IMR-90 (cell line): ENCODE results near the gene TAF10. TPM values are rescaled to one million over a fixed set of nuclear protein-coding genes. Genes with fewer than 3 reads are reported as not detected.

Source experiments
- ATAC-seq: fragments of 200-7000 bp; cut with Tn5 transposase; 2 replicates; pipeline ENCODE4 v1.9.1; 2020; ENCODE audit warnings: low read depth, mild to moderate bottlenecking, moderate library complexity
- BruUV-seq: library from RNA; stranded (reverse); fragments of 400-500 nt; replicated peaks from 2 replicates; lab custom pipeline; 2021; lab: Mats Ljungman, UMichigan
- CTCF ChIA-PET: fragments of 300-600 bp; formaldehyde crosslinking; extraction: SDS; loops from one replicate; lab custom pipeline; 2021; ENCODE audit warnings: antibody characterized with exemption; lab: Yijun Ruan, JAX
- POLR2A ChIA-PET: fragments of 300-600 bp; sonication (Branson Sonifier 250); formaldehyde crosslinking; loops from one replicate; lab custom pipeline; 2022; ENCODE audit warnings: antibody characterized with exemption; ENCODE audit not compliant: unreplicated experiment; lab: Charles Lee
- DNase-seq: peaks from one replicate; pipeline ENCODE4 v3.0.0; 2013
- H2AFZ ChIP-seq: replicated peaks from 2 replicates; pipeline ENCODE3; 2013; ENCODE audit warnings: low read length, mild to moderate bottlenecking; ENCODE audit not compliant: poor library complexity
- H2AK5ac ChIP-seq: 2 replicates; pipeline ENCODE4 v1.6.1; 2013; ENCODE audit warnings: low read depth, low read length, inconsistent platforms
- H2AK9ac ChIP-seq: replicated peaks from 2 replicates; pipeline ENCODE3; 2013; ENCODE audit warnings: mild to moderate bottlenecking, low read depth, low read length, moderate library complexity; ENCODE audit not compliant: poor library complexity
- H2BK120ac ChIP-seq: 2 replicates; pipeline ENCODE4 v1.6.1; 2013; ENCODE audit warnings: low read depth, low read length, inconsistent platforms
- H2BK15ac ChIP-seq: 3 replicates; pipeline ENCODE4 v1.6.1; 2013; ENCODE audit warnings: low read depth, low read length, inconsistent platforms
- H2BK20ac ChIP-seq: 2 replicates; pipeline ENCODE4 v1.6.1; 2013; ENCODE audit warnings: low read depth, mild to moderate bottlenecking, inconsistent platforms, low read length, moderate library complexity
- H2BK5ac ChIP-seq: 2 replicates; pipeline ENCODE4 v1.6.1; 2013; ENCODE audit warnings: mild to moderate bottlenecking, low read depth, low read length, inconsistent platforms; ENCODE audit not compliant: poor library complexity, severe bottlenecking
- H3K14ac ChIP-seq: replicated peaks from 2 replicates; pipeline ENCODE4 v1.6.1; 2013; ENCODE audit warnings: low read depth, low read length, inconsistent platforms
- H3K18ac ChIP-seq: 2 replicates; pipeline ENCODE4 v1.6.1; 2013; ENCODE audit warnings: low read depth, low read length, control low read depth
- H3K23ac ChIP-seq: 2 replicates; pipeline ENCODE4 v1.6.1; 2013; ENCODE audit warnings: low read depth, low read length, inconsistent platforms
- H3K27ac ChIP-seq: 2 replicates; pipeline ENCODE4 v1.5.1; 2013; ENCODE audit warnings: mild to moderate bottlenecking, control low read depth, low read length; ENCODE audit not compliant: insufficient read depth
- H3K27me3 ChIP-seq: 2 replicates; pipeline ENCODE4 v1.6.1; 2013; ENCODE audit warnings: low read length; ENCODE audit not compliant: control insufficient read depth, insufficient read depth
- H3K36me3 ChIP-seq: 2 replicates; pipeline ENCODE4 v1.6.1; 2013; ENCODE audit warnings: low read length, mixed read lengths; ENCODE audit not compliant: control insufficient read depth, insufficient read depth
- H3K4ac ChIP-seq: 2 replicates; pipeline ENCODE4 v1.6.1; 2013; ENCODE audit warnings: low read depth, low read length, inconsistent platforms
- H3K4me1 ChIP-seq: 2 replicates; pipeline ENCODE4 v1.6.1; 2013; ENCODE audit warnings: low read length, mixed read lengths; ENCODE audit not compliant: control insufficient read depth, insufficient read depth
- H3K4me2 ChIP-seq: 2 replicates; pipeline ENCODE4 v1.6.1; 2013; ENCODE audit warnings: low read depth, mild to moderate bottlenecking, control low read depth, low read length, moderate library complexity
- H3K4me3 ChIP-seq: 2 replicates; pipeline ENCODE4 v1.5.1; 2013; ENCODE audit warnings: low read depth, mild to moderate bottlenecking, control low read depth, low read length, moderate library complexity; ENCODE audit not compliant: insufficient read depth
- H3K56ac ChIP-seq: 2 replicates; pipeline ENCODE4 v1.6.1; 2013; ENCODE audit warnings: low read length, inconsistent platforms; ENCODE audit not compliant: insufficient read depth; ENCODE audit errors: extremely low read depth
- H3K79me1 ChIP-seq, 2 experiments: 2 replicates each; pipeline ENCODE4 v1.6.1; 2013; ENCODE audit warnings: low read length in 2 of 2, inconsistent platforms in 1 of 2, low read depth in 1 of 2
- H3K9ac ChIP-seq: 2 replicates; pipeline ENCODE4 v1.6.1; 2013; ENCODE audit warnings: low read depth, low read length, control low read depth
- H3K9me1 ChIP-seq: 2 replicates; pipeline ENCODE4 v1.6.1; 2013; ENCODE audit warnings: low read length, inconsistent platforms; ENCODE audit not compliant: insufficient read depth
- H3K9me3 ChIP-seq: 2 replicates; pipeline ENCODE4 v1.6.1; 2013; ENCODE audit warnings: low read length; ENCODE audit not compliant: control insufficient read depth, insufficient read depth
- H4K20me1 ChIP-seq: 2 replicates; pipeline ENCODE4 v1.6.1; 2013; ENCODE audit warnings: low read length, inconsistent platforms; ENCODE audit not compliant: insufficient read depth
- H4K5ac ChIP-seq: 2 replicates; pipeline ENCODE4 v1.6.1; 2013; ENCODE audit warnings: mild to moderate bottlenecking, low read depth, low read length, control low read depth
- H4K8ac ChIP-seq, 2 experiments: 2 replicates each; pipeline ENCODE4 v1.6.1; 2013; ENCODE audit warnings: low read depth in 2 of 2, low read length in 2 of 2, control low read depth in 1 of 2, inconsistent platforms in 1 of 2
- H4K91ac ChIP-seq: 2 replicates; pipeline ENCODE4 v1.6.1; 2013; ENCODE audit warnings: low read depth, low read length, inconsistent platforms; ENCODE audit not compliant: insufficient read depth
- BHLHE40 ChIP-seq: fragments of 150-350 bp; IDR thresholded peaks from 2 replicates; pipeline ENCODE4 v1.6.1; 2016; ENCODE audit warnings: mild to moderate bottlenecking, low read depth, low read length
- CEBPB ChIP-seq: IDR thresholded peaks from 2 replicates; pipeline ENCODE4 v1.6.1; 2012; ENCODE audit warnings: low read depth, low read length, improper control_type of control experiment
- CHD1 ChIP-seq: IDR thresholded peaks from 2 replicates; pipeline ENCODE4 v1.6.1; 2012; ENCODE audit warnings: low read depth, low read length, improper control_type of control experiment
- CTCF ChIP-seq: conservative IDR thresholded peaks from 2 replicates; pipeline ENCODE4 v1.5.1; 2012; ENCODE audit warnings: mild to moderate bottlenecking, low read depth, low read length, improper control_type of control experiment
- FOS ChIP-seq: fragments of 150-350 bp; IDR thresholded peaks from 2 replicates; pipeline ENCODE4 v1.6.1; 2016; ENCODE audit warnings: low read depth, low read length
- MAFK ChIP-seq: IDR thresholded peaks from 2 replicates; pipeline ENCODE4 v1.6.1; 2012; ENCODE audit warnings: low read depth, low read length, improper control_type of control experiment
- MAZ ChIP-seq: IDR thresholded peaks from 2 replicates; pipeline ENCODE4 v1.6.1; 2012; ENCODE audit warnings: low read depth, mild to moderate bottlenecking, low read length, improper control_type of control experiment, moderate library complexity, borderline replicate concordance
- MXI1 ChIP-seq: IDR thresholded peaks from 2 replicates; pipeline ENCODE4 v1.6.1; 2012; ENCODE audit warnings: low read depth, mild to moderate bottlenecking, low read length, moderate library complexity, borderline replicate concordance
- NFE2L2 ChIP-seq: fragments of 150-350 bp; IDR thresholded peaks from 2 replicates; pipeline ENCODE4 v1.6.1; 2016; ENCODE audit warnings: low read depth, mild to moderate bottlenecking, low read length
- POLR2A ChIP-seq: IDR thresholded peaks from 2 replicates; pipeline ENCODE4 v1.6.1; 2012; ENCODE audit warnings: mild to moderate bottlenecking, low read depth, low read length
- RAD21 ChIP-seq: IDR thresholded peaks from 2 replicates; pipeline ENCODE4 v1.6.1; 2012; ENCODE audit warnings: low read length, improper control_type of control experiment
- RCOR1 ChIP-seq: IDR thresholded peaks from 2 replicates; pipeline ENCODE4 v1.6.1; 2012; ENCODE audit warnings: mild to moderate bottlenecking, low read length, improper control_type of control experiment; ENCODE audit not compliant: insufficient replicate concordance
- RFX5 ChIP-seq: IDR thresholded peaks from 2 replicates; pipeline ENCODE4 v1.8.0; 2012; ENCODE audit warnings: low read depth, mild to moderate bottlenecking, low read length, moderate library complexity
- SMC3 ChIP-seq: fragments of 150-350 bp; IDR thresholded peaks from 2 replicates; pipeline ENCODE4 v1.6.1; 2016; ENCODE audit warnings: low read depth, mild to moderate bottlenecking, antibody characterized with exemption, low read length, moderate library complexity
- WGBS, 2 experiments: methylation state at CpG; one replicate each; pipeline versions ENCODE4 v1.1.5 to v1.1.7; 2013; ENCODE audit warnings: missing lambda C conversion rate in 2 of 2; ENCODE audit not compliant: insufficient read length in 1 of 2; ENCODE audit errors: extremely low coverage in 2 of 2; 5-methylcytosine and 5-hydroxymethylcytosine counted together
- dilution Hi-C: fragments of 300-500 bp; cut with HindIII; formaldehyde crosslinking; loops from one replicate; pipeline ENCODE4 v1.14.3; 2018; ENCODE audit warnings: low sequenced_read_pairs; ENCODE audit not compliant: unreplicated experiment
- in situ Hi-C: fragments of 300-500 bp; cut with MboI; formaldehyde crosslinking; loops from 3 replicates; pipeline ENCODE4 v1.14.3; 2019; ENCODE audit warnings: low sequenced_read_pairs, inconsistent platforms, mixed read lengths
- intact Hi-C: fragments of 100-400 bp; cut with micrococcal nuclease; formaldehyde crosslinking; loops from 2 replicates; pipeline ENCODE4 v1.10.0; 2022
- polyA plus RNA-seq, 3 experiments: library from polyadenylated mRNA; depleted of rRNA; stranded (reverse); fragments of >200 nt; gene quantifications; 2 replicates each; pipeline ENCODE4 v1.2.3, GENCODE V29; 2012; ENCODE audit warnings: low replicate concordance in 1 of 3
- total RNA-seq: library from RNA; depleted of rRNA; stranded (reverse); fragments of >200 nt; gene quantifications from 2 replicates; pipeline ENCODE4 v1.2.3, GENCODE V29; 2012
- TF ChIP-seq, protein P1 (sequence below): fragments of 150-350 bp; IDR thresholded peaks from 2 replicates; pipeline ENCODE4 v1.6.1; 2016; ENCODE audit warnings: low read depth, mild to moderate bottlenecking, low read length, moderate library complexity, borderline replicate concordance
- TF ChIP-seq, protein P2 (sequence below): fragments of 150-350 bp; IDR thresholded peaks from 2 replicates; pipeline ENCODE4 v1.6.1; 2017; ENCODE audit warnings: mild to moderate bottlenecking, antibody characterized with exemption, low read length, low read depth

TAF10 gene
- total and polyA plus RNA-seq, 2 of the 4 experiments (the other 2 are of a cell fraction), result 18.6 to 132 TPM

DNA sequence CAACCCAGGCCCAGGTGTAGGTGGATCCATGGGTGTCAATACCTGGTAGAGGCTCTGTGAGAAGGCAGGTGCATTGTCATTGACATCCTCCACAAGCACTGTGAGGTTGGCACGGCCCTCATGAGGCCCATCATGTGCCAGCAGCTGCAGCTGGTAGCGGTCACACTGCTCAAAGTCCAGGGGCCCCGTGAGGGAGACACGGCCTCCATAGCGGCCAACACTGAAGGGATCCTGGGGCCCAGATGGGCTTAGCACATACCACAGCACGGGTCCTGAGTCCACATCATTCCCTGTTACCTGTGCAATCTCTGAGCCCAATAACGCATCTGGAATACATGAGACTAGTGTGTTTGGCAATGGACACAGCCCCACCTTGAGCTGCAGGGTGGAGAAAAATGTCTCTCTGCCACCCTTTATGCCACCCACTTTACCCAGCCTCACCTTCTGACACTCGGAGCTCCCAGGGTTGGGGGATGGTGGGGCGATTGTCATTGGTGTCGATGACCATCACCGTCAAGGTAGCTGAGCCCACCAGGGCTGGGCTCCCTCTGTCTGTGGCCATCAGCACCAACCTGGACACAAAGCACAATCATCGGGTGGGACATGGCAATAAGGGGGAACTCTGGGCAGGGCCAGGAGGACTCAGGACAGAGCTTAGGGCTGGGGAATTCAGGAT is 13.3 kb upstream of the TAF10 start:
- dilution Hi-C loops (no loop called here), intact Hi-C loops (no loop called here), in situ Hi-C loops (no loop called here)
- H2BK5ac ChIP-seq, result no peak overlapping the region
- H4K5ac ChIP-seq, result no peak overlapping the region
- no peak overlapping the region for H2BK20ac ChIP-seq
- no peak overlapping the region for H3K56ac ChIP-seq
- no peak overlapping the region for H3K4me2 ChIP-seq
- no peaks in the 10 kb centered on the region for H3K79me1 ChIP-seq
- H2BK120ac ChIP-seq, result no peak overlapping the region
- no peak for TF ChIP-seq POLR2A
- TF ChIP-seq, protein P1, sequence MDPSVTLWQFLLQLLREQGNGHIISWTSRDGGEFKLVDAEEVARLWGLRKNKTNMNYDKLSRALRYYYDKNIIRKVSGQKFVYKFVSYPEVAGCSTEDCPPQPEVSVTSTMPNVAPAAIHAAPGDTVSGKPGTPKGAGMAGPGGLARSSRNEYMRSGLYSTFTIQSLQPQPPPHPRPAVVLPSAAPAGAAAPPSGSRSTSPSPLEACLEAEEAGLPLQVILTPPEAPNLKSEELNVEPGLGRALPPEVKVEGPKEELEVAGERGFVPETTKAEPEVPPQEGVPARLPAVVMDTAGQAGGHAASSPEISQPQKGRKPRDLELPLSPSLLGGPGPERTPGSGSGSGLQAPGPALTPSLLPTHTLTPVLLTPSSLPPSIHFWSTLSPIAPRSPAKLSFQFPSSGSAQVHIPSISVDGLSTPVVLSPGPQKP, result no peak
- no peak for TF ChIP-seq RAD21
- no peak for TF ChIP-seq FOS
- no peak for TF ChIP-seq RCOR1
- TF ChIP-seq MXI1, result no peak
- no peak for TF ChIP-seq SMC3
- TF ChIP-seq RFX5, result no peak
- no peak for TF ChIP-seq CHD1
- no peak for TF ChIP-seq NFE2L2
- no peak for TF ChIP-seq CEBPB
- TF ChIP-seq CTCF, result no peak
- TF ChIP-seq BHLHE40, result no peak
- TF ChIP-seq, protein P2, sequence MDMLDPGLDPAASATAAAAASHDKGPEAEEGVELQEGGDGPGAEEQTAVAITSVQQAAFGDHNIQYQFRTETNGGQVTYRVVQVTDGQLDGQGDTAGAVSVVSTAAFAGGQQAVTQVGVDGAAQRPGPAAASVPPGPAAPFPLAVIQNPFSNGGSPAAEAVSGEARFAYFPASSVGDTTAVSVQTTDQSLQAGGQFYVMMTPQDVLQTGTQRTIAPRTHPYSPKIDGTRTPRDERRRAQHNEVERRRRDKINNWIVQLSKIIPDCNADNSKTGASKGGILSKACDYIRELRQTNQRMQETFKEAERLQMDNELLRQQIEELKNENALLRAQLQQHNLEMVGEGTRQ, result no peak
- TF ChIP-seq MAZ, result no peak
- TF ChIP-seq MAFK, result no peak
- no peaks in the 10 kb centered on the region for H3K9me1 ChIP-seq
- no peak overlapping the region for H3K4me3 ChIP-seq
- no peak overlapping the region for H3K14ac ChIP-seq
- H2AK5ac ChIP-seq, result no peak overlapping the region
- DNase-seq (no peak), ATAC-seq (no peak)
- H2AK9ac ChIP-seq, result no peak overlapping the region
- H4K8ac ChIP-seq, result no peak overlapping the region
- no peaks in the 10 kb centered on the region for H4K20me1 ChIP-seq
- no peaks in the 10 kb centered on the region for H3K27me3 ChIP-seq
- no peak overlapping the region for H3K27ac ChIP-seq
- no peaks in the 10 kb centered on the region for H3K9me3 ChIP-seq
- no peak overlapping the region for H3K4ac ChIP-seq
- no peaks in the 10 kb centered on the region for H3K4me1 ChIP-seq
- WGBS, 2 experiments, result 100% methylated on average over 1 of the region's 12 CpGs; no CpG with 5 or more reads in 1 of the 2 experiments
- no TSS peak for BruUV-seq
- H3K18ac ChIP-seq, result no peak overlapping the region
- ChIA-PET POLR2A (no interaction called here), CTCF (no interaction called here)
- H3K9ac ChIP-seq, result no peak overlapping the region
- no peak overlapping the region for H4K91ac ChIP-seq
- H2AFZ ChIP-seq, result no peak overlapping the region
- no peak overlapping the region for H3K23ac ChIP-seq
- no peak overlapping the region for H2BK15ac ChIP-seq
- peaks cover 52% of the 10 kb centered on the region for H3K36me3 ChIP-seq
